OCI-LY3 (cell line): ENCODE data around the gene SERPINB10.
A peak's percentile ranks its signal among the peaks of the same experiment; 100 is the strongest.
"Not testable (repeated sequence)": the region's sequence is repeated elsewhere in the genome, so short reads cannot be mapped to it uniquely, and the experiment has no call there.

Experiments used
- H2AFZ ChIP-seq: fragments of 200-600, 300-600 bp; shearing (Covaris generic); 2 replicates; pipeline ENCODE4 v1.6.0; 2014; ENCODE audit warnings: antibody characterized with exemption, low read depth, low read length
- H3K27ac ChIP-seq: fragments of 200-600, 300-600 bp; sonication (generic); 2 replicates; pipeline ENCODE4 v1.5.1; 2014; ENCODE audit warnings: mild to moderate bottlenecking, low read length, moderate library complexity, mixed read lengths
- H3K27me3 ChIP-seq: fragments of 200-600, 300-600 bp; sonication (generic); 2 replicates; pipeline ENCODE4 v1.6.1; 2014; ENCODE audit warnings: low read depth, low read length, mixed read lengths
- H3K36me3 ChIP-seq: fragments of 200-600, 300-600 bp; sonication (generic); replicated peaks from 2 replicates; pipeline ENCODE3; 2014; ENCODE audit warnings: low read depth, low read length, mixed read lengths
- H3K4me1 ChIP-seq: fragments of 300-600, 200-600 bp; sonication (generic); 2 replicates; pipeline ENCODE4 v1.6.1; 2014; ENCODE audit warnings: low read length, mixed read lengths
- H3K4me2 ChIP-seq: fragments of 200-600, 300-600 bp; sonication (generic); 2 replicates; pipeline ENCODE4 v1.6.1; 2014; ENCODE audit warnings: low read length, mixed read lengths
- H3K4me3 ChIP-seq: fragments of 300-600, 200-600 bp; sonication (generic); 2 replicates; pipeline ENCODE4 v1.5.1; 2014; ENCODE audit warnings: antibody characterized with exemption, mild to moderate bottlenecking, low read length, moderate library complexity
- H3K79me2 ChIP-seq: fragments of 300-600, 200-600 bp; shearing (Covaris generic); 2 replicates; pipeline ENCODE4 v1.6.1; 2014; ENCODE audit warnings: mild to moderate bottlenecking, low read length, mixed read lengths
- H3K9ac ChIP-seq: fragments of 300-600, 200-600 bp; shearing (Covaris generic); 2 replicates; pipeline ENCODE4 v1.6.0; 2014; ENCODE audit warnings: mild to moderate bottlenecking, low read length, moderate library complexity
- H3K9me3 ChIP-seq: fragments of 200-600, 300-600 bp; shearing (Covaris generic); 2 replicates; pipeline ENCODE4 v1.6.1; 2014; ENCODE audit warnings: low read length, mixed read lengths; ENCODE audit not compliant: insufficient read depth
- H4K20me1 ChIP-seq: fragments of 200-600, 300-600 bp; sonication (generic); 2 replicates; pipeline ENCODE4 v1.6.1; 2016; ENCODE audit warnings: low read length, mixed read lengths; ENCODE audit not compliant: insufficient read depth
- CTCF ChIP-seq: fragments of 200-600, 300-600 bp; sonication (generic); IDR thresholded peaks from 2 replicates; pipeline ENCODE4 v1.5.1; 2014; ENCODE audit warnings: antibody characterized with exemption, low read length, low read depth
- EZH2phosphoT487 ChIP-seq: fragments of 200-600 bp; shearing (Covaris generic); IDR thresholded peaks from 2 replicates; pipeline ENCODE4 v1.6.1; 2018; ENCODE audit warnings: antibody characterized with exemption, mixed run types, low read depth

The SERPINB10 gene

GRCh38 chr18:63922049-63922448 lies 14.3 kb downstream of the SERPINB10 start:
- Histone ChIP-seq H4K20me1 (no peaks in the 10 kb centered on the region), H3K4me3 (no peak overlapping the region), H3K27me3 (no peaks in the 10 kb centered on the region), H3K9me3 (no peaks in the 10 kb centered on the region), H3K27ac (no peak overlapping the region), H3K36me3 (no peaks in the 10 kb centered on the region), H3K79me2 (no peaks in the 10 kb centered on the region), H3K4me2 (no peak overlapping the region), H3K4me1 (no peaks in the 10 kb centered on the region), H3K9ac (no peak overlapping the region), H2AFZ (0 out of 2 replicates have a peak overlapping the region, but pooled peaks have one; percentile 7)
- TF ChIP-seq CTCF (no peak), EZH2phosphoT487 (no peak)

GRCh38 chr18:63924551-63924950 lies 16.8 kb downstream of the SERPINB10 start:
- TF ChIP-seq EZH2phosphoT487 (no peak), CTCF (no peak)
- no peak overlapping the region for H3K9ac ChIP-seq
- no peaks in the 10 kb centered on the region for H3K27me3 ChIP-seq
- no peak overlapping the region for H3K27ac ChIP-seq
- no peaks in the 10 kb centered on the region for H3K79me2 ChIP-seq
- H3K4me1 ChIP-seq: no peaks in the 10 kb centered on the region
- H3K9me3 ChIP-seq: no peaks in the 10 kb centered on the region
- H3K36me3 ChIP-seq: no peaks in the 10 kb centered on the region
- H2AFZ ChIP-seq: no peak overlapping the region
- no peaks in the 10 kb centered on the region for H4K20me1 ChIP-seq
- no peak overlapping the region for H3K4me2 ChIP-seq
- no peak overlapping the region for H3K4me3 ChIP-seq

GRCh38 chr18:63928331-63928730 lies 20.6 kb downstream of the SERPINB10 start:
- no peak overlapping the region for H3K9ac ChIP-seq
- no peaks in the 10 kb centered on the region for H3K79me2 ChIP-seq
- H2AFZ ChIP-seq: no peak overlapping the region
- H3K9me3 ChIP-seq: no peaks in the 10 kb centered on the region
- no peaks in the 10 kb centered on the region for H3K4me1 ChIP-seq
- no peaks in the 10 kb centered on the region for H4K20me1 ChIP-seq
- TF ChIP-seq CTCF (no peak), EZH2phosphoT487 (no peak)
- no peak overlapping the region for H3K27ac ChIP-seq
- no peaks in the 10 kb centered on the region for H3K27me3 ChIP-seq
- H3K4me2 ChIP-seq: no peak overlapping the region
- no peaks in the 10 kb centered on the region for H3K36me3 ChIP-seq
- no peak overlapping the region for H3K4me3 ChIP-seq

- H3K4me1 ChIP-seq, H3K27ac ChIP-seq, H3K9ac ChIP-seq, H3K27me3 ChIP-seq, H3K79me2 ChIP-seq, H3K9me3 ChIP-seq, H3K4me2 ChIP-seq, H2AFZ ChIP-seq, H3K4me3 ChIP-seq, H3K36me3 ChIP-seq, H4K20me1 ChIP-seq: not testable (repeated sequence)
These were observed 21.6 kb downstream of the SERPINB10 start for GRCh38 chr18:63929369-63929768.

GRCh38 chr18:63930773-63931354 lies 23.1 kb downstream of the SERPINB10 start:
- H3K27ac ChIP-seq: no peak overlapping the region
- 0 out of 2 replicates have a peak, but pooled peaks cover 2% of the 10 kb centered on the region for H3K27me3 ChIP-seq
- no peak overlapping the region for H2AFZ ChIP-seq
- H3K9me3 ChIP-seq: no peaks in the 10 kb centered on the region
- H3K4me1 ChIP-seq: peaks cover 4% of the 10 kb centered on the region; the same call in 1 of the 2 replicates
- H3K4me3 ChIP-seq: no peak overlapping the region
- TF ChIP-seq CTCF (no peak), EZH2phosphoT487 (no peak)
- H3K9ac ChIP-seq: no peak overlapping the region
- H3K36me3 ChIP-seq: no peaks in the 10 kb centered on the region
- H3K4me2 ChIP-seq: no peak overlapping the region
- no peaks in the 10 kb centered on the region for H4K20me1 ChIP-seq
- H3K79me2 ChIP-seq: no peaks in the 10 kb centered on the region
